PC-9 (cell line): ENCODE data around the gene SYT2. TPM values are rescaled to one million over a fixed set of nuclear protein-coding genes. Genes with fewer than 3 reads are reported as not detected.

Experiments used
- BruUV-seq: library from RNA; stranded (reverse); fragments of 400-500 nt; replicated peaks from 2 replicates; lab custom pipeline; 2021; lab: Mats Ljungman, UMichigan
- CTCF ChIA-PET: fragments of 300-600 bp; sonication (Branson Sonifier 250); formaldehyde crosslinking; loops from one replicate; lab custom pipeline; 2022; ENCODE audit warnings: antibody characterized with exemption; lab: Charles Lee
- POLR2A ChIA-PET: fragments of 300-600 bp; sonication (Branson Sonifier 250); formaldehyde crosslinking; loops from one replicate; lab custom pipeline; 2022; ENCODE audit warnings: antibody characterized with exemption; ENCODE audit not compliant: unreplicated experiment; lab: Charles Lee
- DNase-seq, 2 experiments: peaks; one replicate each; pipeline versions ENCODE4 v3.0.0 to v3.0.0-alpha.2; 2015 to 2022; ENCODE audit warnings: mixed read lengths in 1 of 2
- H2AFZ ChIP-seq: fragments of 200-600 bp; sonication (generic); 2 replicates; pipeline ENCODE4 v1.8.1; 2017; ENCODE audit warnings: antibody characterized with exemption
- H3F3A ChIP-seq: fragments of 200-600 bp; sonication (generic); 2 replicates; pipeline ENCODE4 v1.8.1; 2017; ENCODE audit warnings: antibody characterized with exemption, mild to moderate bottlenecking, low read depth; ENCODE audit not compliant: insufficient read depth
- H3K27ac ChIP-seq: fragments of 200-600 bp; sonication (generic); 2 replicates; pipeline ENCODE4 v1.6.1; 2016; ENCODE audit warnings: mixed run types
- H3K27me3 ChIP-seq: fragments of 200-600 bp; sonication (generic); 2 replicates; pipeline ENCODE4 v1.6.1; 2016; ENCODE audit warnings: low read depth, mixed run types; ENCODE audit not compliant: insufficient read depth
- H3K36me3 ChIP-seq: fragments of 200-600 bp; sonication (generic); 2 replicates; pipeline ENCODE4 v1.6.1; 2016; ENCODE audit warnings: low read depth, mixed run types
- H3K4me1 ChIP-seq: fragments of 200-600 bp; sonication (generic); replicated peaks from 2 replicates; pipeline ENCODE4 v1.6.1; 2016; ENCODE audit warnings: mixed run types; ENCODE audit not compliant: insufficient read depth
- H3K4me2 ChIP-seq: fragments of 200-600 bp; sonication (generic); 2 replicates; pipeline ENCODE4 v1.6.1; 2017; ENCODE audit warnings: mixed run types
- H3K4me3 ChIP-seq: fragments of 200-600 bp; sonication (generic); 2 replicates; pipeline ENCODE4 v1.6.1; 2016; ENCODE audit warnings: mixed run types
- H3K79me2 ChIP-seq: fragments of 200-600 bp; sonication (generic); 2 replicates; pipeline ENCODE4 v1.6.1; 2017; ENCODE audit warnings: low read depth, mixed run types
- H3K9me2 ChIP-seq: fragments of 200-600 bp; sonication (generic); 2 replicates; pipeline ENCODE4 v1.8.1; 2017; ENCODE audit warnings: mild to moderate bottlenecking; ENCODE audit not compliant: insufficient read depth
- H3K9me3 ChIP-seq: fragments of 200-600 bp; sonication (generic); 2 replicates; pipeline ENCODE4 v1.8.1; 2016; ENCODE audit warnings: low read depth; ENCODE audit not compliant: insufficient read depth
- H4K20me1 ChIP-seq: fragments of 200-600 bp; sonication (generic); 2 replicates; pipeline ENCODE4 v1.8.1; 2017; ENCODE audit not compliant: insufficient read depth
- CTCF ChIP-seq: fragments of 200-600 bp; sonication (generic); conservative IDR thresholded peaks from 2 replicates; pipeline ENCODE4 v1.6.1; 2017; ENCODE audit warnings: mixed run types, antibody characterized with exemption, mild to moderate bottlenecking, moderate library complexity
- EZH2 ChIP-seq: fragments of 200-600 bp; sonication (generic); IDR thresholded peaks from 2 replicates; pipeline ENCODE4 v1.8.0; 2017; ENCODE audit warnings: antibody characterized with exemption, low read depth
- intact Hi-C: fragments of 100-400 bp; cut with micrococcal nuclease; formaldehyde crosslinking; loops from one replicate; pipeline ENCODE4 v1.10.0; 2022; ENCODE audit not compliant: unreplicated experiment
- total RNA-seq: library from RNA; stranded (reverse); gene quantifications from 2 replicates; pipeline ENCODE4 v1.2.3, GENCODE V29; 2021

The SYT2 gene
- total RNA-seq, 1 experiment from 2014 or later, result 0.07 TPM

- peaks cover 81% of the 10 kb centered on the region for H3K27me3 ChIP-seq
- H3F3A ChIP-seq, result no peaks in the 10 kb centered on the region
- CTCF ChIA-PET, result no interaction called here
Measured at GRCh38 chr1:202643397-202644218, 66.6 kb downstream of the SYT2 start.

GRCh38 chr1:202642619-202643291 is 67.5 kb downstream of the SYT2 start:
- H3K4me2 ChIP-seq, result no peak overlapping the region
- DNase-seq, result no peak
- TF ChIP-seq EZH2 (no peak), CTCF (no peak)
- no peak overlapping the region for H3K27ac ChIP-seq
- no peaks in the 10 kb centered on the region for H3F3A ChIP-seq
- ChIA-PET POLR2A (no interaction called here), CTCF (no interaction called here)
- H3K36me3 ChIP-seq, result no peaks in the 10 kb centered on the region
- H3K4me3 ChIP-seq, result no peak overlapping the region
- no TSS peak for BruUV-seq
- H3K79me2 ChIP-seq, result no peaks in the 10 kb centered on the region
- H4K20me1 ChIP-seq, result no peaks in the 10 kb centered on the region
- H3K27me3 ChIP-seq, result peaks cover 81% of the 10 kb centered on the region
- H2AFZ ChIP-seq, result no peak overlapping the region
- no peaks in the 10 kb centered on the region for H3K9me2 ChIP-seq
- H3K9me3 ChIP-seq, result no peaks in the 10 kb centered on the region
- H3K4me1 ChIP-seq, result no peaks in the 10 kb centered on the region
- intact Hi-C loops, result no loop called here

More at GRCh38 chr1:202643397-202644218, 66.6 kb downstream of the SYT2 start:
- no TSS peak for BruUV-seq
- no peaks in the 10 kb centered on the region for H3K79me2 ChIP-seq
- H2AFZ ChIP-seq, result no peak overlapping the region
- no peaks in the 10 kb centered on the region for H3K4me1 ChIP-seq
- no peak overlapping the region for H3K27ac ChIP-seq
- no peaks in the 10 kb centered on the region for H3K36me3 ChIP-seq
- POLR2A ChIA-PET, result no interaction called here
- H3K4me3 ChIP-seq, result no peak overlapping the region
- intact Hi-C loops, result no loop called here
- DNase-seq, result no peak
- H3K9me3 ChIP-seq, result no peaks in the 10 kb centered on the region
- TF ChIP-seq EZH2, result no peak
- no peak for TF ChIP-seq CTCF
- H4K20me1 ChIP-seq, result no peaks in the 10 kb centered on the region
- H3K4me2 ChIP-seq, result no peak overlapping the region
- no peaks in the 10 kb centered on the region for H3K9me2 ChIP-seq

- peaks cover 79% of the 10 kb centered on the region for H3K27me3 ChIP-seq
- no peak for DNase-seq
- intact Hi-C loops, result no loop called here
- no peaks in the 10 kb centered on the region for H3K79me2 ChIP-seq
- no peak overlapping the region for H2AFZ ChIP-seq
- H3K4me1 ChIP-seq, result no peaks in the 10 kb centered on the region
- H3K9me2 ChIP-seq, result no peaks in the 10 kb centered on the region
- H3K36me3 ChIP-seq, result no peaks in the 10 kb centered on the region
- no peak overlapping the region for H3K27ac ChIP-seq
- no peak overlapping the region for H3K4me2 ChIP-seq
- H4K20me1 ChIP-seq, result no peaks in the 10 kb centered on the region
- no peak overlapping the region for H3K4me3 ChIP-seq
- H3F3A ChIP-seq, result no peaks in the 10 kb centered on the region
- TF ChIP-seq EZH2 (no peak), CTCF (no peak)
- POLR2A ChIA-PET, result no interaction called here
- H3K9me3 ChIP-seq, result no peaks in the 10 kb centered on the region
- CTCF ChIA-PET, result no interaction called here
- no TSS peak for BruUV-seq
Measured at GRCh38 chr1:202642212-202642611, 68.0 kb downstream of the SYT2 start.
